CD4-positive, alpha-beta T cell treated with Interleukin-17A for 4 hours (primary cell): ENCODE results near the gene ALX3.
"Not testable (repeated sequence)": the region's sequence is repeated elsewhere in the genome, so short reads cannot be mapped to it uniquely, and the experiment has no call there.

Experiments used
- DNase-seq: peaks from one replicate; pipeline ENCODE4 v3.0.0-alpha.2; 2020; ENCODE audit warnings: mixed read lengths

Gene ALX3

GRCh38 chr1:110038271-110038670 lies 32.2 kb downstream of the ALX3 start:
- DNase-seq = no peak

DNA sequence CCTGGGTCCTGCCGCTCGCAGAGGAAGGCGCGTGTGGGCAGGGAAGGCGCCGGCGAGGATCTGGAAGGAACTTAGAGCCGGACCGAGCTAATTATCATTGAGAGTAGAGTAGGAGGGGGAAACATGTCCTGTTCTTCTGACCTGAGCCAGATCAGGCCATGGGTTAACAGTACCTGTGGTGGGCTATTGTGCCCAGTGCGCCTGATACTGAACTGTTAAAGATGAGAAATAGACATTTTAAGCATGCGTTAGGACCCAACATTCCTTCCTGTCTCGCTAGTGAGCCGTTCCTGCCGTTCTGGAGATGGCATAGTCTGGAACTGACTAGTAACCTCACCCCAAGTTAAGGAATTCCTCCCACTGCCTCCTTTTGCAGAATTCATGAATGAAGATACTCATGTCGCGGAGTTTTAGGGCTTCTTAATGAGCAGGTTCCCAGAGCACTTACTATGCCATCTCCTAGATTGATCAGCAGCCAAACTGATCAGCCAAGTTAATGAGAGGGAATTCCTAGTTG lies 35.2 kb downstream of the ALX3 start:
- DNase-seq = no peak

- peak; percentile 93 for DNase-seq
Measured at GRCh38 chr1:110034451-110035235, 35.8 kb downstream of the ALX3 start, which contains the start of gene STRIP1. TSS of gene STRIP1 (plus strand) at chr1:110034624. CDS start at chr1:110034638, 14 bp downstream.

- no peak for DNase-seq
Measured at GRCh38 chr1:110034040-110034450, 36.4 kb downstream of the ALX3 start.

- DNase-seq = no peak
Measured at GRCh38 chr1:110033421-110033820, 37.1 kb downstream of the ALX3 start.

DNA sequence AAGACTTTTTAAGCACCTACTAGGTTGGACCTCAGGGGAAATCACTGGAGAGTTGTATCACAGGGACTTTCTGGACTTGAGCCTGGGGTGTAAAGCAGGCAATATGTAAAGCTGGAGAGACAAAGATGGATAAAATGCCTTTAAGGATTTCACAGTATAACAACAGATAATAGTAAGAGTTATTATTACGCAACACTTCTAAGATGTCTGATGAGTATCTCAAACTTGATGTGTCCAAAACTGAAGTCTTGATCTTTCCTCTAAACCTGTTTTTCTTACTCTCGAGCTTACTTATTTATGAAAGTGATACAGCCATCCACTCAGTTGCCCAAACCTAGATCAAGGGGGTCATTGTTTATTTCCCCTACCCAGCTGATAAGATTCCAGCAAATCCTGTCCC lies 38.1 kb downstream of the ALX3 start:
- no peak for DNase-seq

DNA sequence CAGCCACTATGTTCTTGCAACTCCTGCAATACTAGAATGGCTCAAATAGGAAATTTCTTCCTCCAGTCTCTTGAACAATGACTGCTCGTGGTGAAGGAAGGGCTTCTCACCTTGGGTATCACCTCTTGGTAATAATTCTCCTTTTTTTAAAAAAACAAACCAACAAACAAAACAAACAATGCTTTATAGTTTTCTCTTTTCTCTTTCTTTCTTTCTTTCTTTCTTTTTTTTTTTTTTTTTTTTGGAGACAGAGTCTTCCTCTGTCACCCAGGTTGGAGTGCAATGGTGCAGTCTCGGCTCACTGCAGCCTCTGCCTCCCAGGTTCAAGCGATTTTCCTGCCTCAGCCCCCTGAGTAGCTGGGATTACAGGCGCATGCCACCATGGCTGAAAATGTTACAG lies 39.8 kb downstream of the ALX3 start:
- DNase-seq = not testable (repeated sequence)

GRCh38 chr1:110024613-110025012 lies 45.9 kb downstream of the ALX3 start:
- no peak for DNase-seq

DNA sequence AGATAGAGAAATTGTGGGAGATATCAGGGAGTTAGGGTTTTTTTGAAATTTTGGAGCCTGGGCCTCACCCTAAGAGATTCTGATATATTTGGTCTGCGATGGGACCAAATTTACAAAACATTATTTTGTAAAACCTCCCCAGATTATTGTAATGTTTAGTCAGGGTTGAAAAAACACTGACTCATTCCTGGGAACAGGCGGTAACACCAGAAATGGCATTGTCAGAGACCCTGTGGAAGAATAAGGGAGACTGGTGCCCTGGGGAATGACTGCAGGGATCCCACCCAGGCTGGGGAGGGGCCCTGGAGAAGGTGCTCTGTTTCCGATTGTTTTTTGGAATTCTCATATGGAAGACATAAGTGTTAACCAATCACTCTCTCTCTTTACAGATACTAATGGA lies 49.2 kb downstream of the ALX3 start:
- DNase-seq = no peak

DNA sequence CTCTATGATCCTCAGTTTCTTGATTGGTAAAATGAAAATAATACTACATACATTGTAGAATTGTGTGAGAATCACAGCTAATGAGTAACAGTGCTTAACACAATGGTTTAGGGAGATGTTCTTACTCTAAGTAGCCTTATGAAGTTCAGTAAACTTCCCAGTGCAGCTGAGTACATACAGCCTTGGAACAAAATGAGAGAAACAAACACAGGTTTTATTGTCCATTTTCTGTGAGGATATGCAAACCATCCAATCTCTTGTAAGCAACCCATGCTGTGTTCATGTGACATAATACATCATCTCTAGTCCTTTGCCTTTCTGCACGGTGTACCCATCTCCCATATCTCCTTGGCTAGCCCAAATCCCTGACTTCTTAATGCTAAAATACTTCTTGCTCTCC lies 50.7 kb downstream of the ALX3 start:
- no peak for DNase-seq

DNA sequence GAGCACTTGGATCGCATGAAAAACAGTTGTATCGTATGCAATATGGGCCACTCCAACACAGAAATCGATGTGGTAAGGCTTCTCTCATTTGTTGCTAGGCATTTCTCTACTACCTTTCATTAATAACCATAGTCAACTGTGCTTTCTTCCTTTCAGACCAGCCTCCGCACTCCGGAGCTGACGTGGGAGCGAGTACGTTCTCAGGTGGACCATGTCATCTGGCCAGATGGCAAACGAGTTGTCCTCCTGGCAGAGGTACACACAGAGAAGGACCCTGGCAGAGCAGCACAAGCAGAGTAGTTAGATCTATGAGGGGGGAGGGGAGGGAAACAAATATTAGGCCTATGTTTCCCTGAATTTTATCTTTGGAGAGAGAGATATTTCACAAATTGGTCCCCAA lies 52.1 kb downstream of the ALX3 start:
- no peak for DNase-seq

- DNase-seq = no peak
Measured at GRCh38 chr1:110017792-110018191, 52.7 kb downstream of the ALX3 start.

- DNase-seq = no peak
Measured at GRCh38 chr1:110012100-110012780, 58.2 kb downstream of the ALX3 start.

DNA sequence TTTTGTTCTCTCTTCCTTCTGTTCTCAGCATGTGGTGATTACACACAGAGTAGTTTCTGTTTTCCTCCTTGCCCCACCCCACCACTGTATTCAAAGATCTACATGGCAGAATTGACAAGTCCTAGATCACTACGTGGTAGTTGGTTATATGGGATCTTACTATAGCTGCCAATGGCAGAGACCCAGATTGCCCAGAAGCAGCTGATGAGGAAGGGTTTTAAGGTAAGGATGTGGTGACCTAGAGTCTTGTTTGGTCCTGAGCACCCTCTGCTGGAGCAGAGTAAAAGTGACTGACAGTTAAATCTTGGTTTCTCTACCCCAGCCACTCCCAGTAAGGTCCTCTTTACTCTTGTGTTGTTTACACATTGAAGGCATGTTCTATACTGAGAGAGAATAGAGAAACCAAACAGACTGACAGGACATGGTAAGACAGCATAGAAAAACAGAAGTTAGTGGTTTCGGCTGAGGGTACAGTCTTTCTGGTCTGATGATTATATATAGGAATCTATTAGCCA lies 58.9 kb downstream of the ALX3 start:
- peak; percentile 27 for DNase-seq
